GM08714 (cell line): Measurements from ENCODE around the gene SIRT5.
A peak's percentile ranks its signal among the peaks of the same experiment; 100 is the strongest.

Experiments
- H3K4me3 ChIP-seq: fragments of 200-500 bp; sonication (Bioruptor generic); 2 replicates; pipeline ENCODE4 v1.5.1; 2014; ENCODE audit warnings: mild to moderate bottlenecking, low read length, inconsistent platforms
- ZNF274 ChIP-seq: IDR thresholded peaks from 2 replicates; pipeline ENCODE4 v1.6.1; 2012; ENCODE audit warnings: mild to moderate bottlenecking, low read depth, low read length

The SIRT5 gene

DNA sequence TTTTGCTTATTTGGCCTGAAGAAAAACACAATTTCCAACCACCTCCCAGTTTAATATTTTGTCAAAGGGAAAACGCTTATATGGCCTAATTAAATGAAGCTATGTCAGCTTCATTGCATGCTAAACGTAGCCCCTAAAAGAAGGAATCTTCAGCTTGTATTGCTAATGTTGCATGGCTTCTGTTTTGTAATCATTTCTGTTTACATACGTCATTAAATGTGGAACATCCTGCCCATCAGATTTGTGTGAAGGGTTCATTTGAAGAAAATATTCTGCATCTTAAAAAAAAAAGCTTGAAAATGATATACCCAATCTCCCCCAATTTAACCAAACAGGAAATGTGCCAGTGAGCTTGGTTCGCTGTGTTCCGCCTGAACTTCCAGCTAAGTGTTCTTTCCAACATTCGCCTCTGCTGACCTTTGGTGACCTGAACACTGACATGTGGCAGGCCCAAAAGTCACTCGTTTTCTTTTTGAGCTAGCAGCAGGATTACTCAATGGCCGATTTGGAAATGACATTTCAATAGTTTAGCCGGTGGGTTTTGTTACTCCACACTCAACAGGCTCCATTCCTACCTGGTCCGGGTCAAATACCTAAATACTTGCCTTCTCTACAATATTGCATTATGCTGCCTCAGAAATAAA lies 12.7 kb upstream of the SIRT5 start:
- TF ChIP-seq ZNF274, result no peak
- H3K4me3 ChIP-seq, result no peak overlapping the region

DNA sequence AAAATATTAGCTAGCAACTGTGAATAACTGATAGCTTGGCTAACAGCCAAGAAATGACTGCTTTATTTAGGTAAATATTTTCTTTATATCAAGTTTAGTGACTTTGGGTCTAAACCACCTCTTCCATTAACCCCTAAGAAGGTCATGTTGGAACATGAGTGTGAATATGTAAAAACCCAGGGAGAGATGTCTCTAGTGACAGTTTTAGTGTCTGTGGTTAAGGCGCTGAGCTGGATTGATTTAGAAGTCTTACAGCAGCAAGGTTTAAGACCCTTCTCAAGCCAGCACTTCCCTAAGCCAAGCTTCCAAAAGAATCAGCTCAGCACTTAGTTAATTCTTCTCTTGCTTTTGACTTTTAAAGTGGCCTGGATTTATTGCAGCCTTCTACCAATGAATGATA lies 11.4 kb upstream of the SIRT5 start:
- H3K4me3 ChIP-seq, result no peak overlapping the region
- no peak for TF ChIP-seq ZNF274

DNA sequence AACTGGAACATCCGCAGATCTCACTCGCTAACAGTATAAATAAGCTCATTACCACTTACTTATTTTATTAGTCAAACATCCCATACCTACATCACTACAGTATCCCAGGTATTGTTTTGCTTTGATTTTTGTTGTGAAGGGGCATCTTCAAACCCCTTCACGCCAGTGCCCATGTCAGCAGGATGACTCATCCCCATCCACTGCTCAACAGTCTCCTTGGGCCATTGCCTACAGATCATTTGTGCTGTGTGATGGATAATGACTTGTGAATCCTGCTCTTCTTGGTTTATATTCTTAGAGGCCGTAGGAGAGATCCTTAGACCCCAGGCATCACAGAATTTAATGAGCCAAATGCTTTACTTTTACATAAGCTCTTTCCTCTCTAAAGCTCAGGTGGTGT lies 8.5 kb upstream of the SIRT5 start:
- no peak overlapping the region for H3K4me3 ChIP-seq
- no peak for TF ChIP-seq ZNF274

GRCh38 chr6:13566500-13566899 lies 7.9 kb upstream of the SIRT5 start:
- TF ChIP-seq ZNF274, result no peak
- no peak overlapping the region for H3K4me3 ChIP-seq

GRCh38 chr6:13568970-13569369 lies 5.4 kb upstream of the SIRT5 start:
- no peak overlapping the region for H3K4me3 ChIP-seq
- TF ChIP-seq ZNF274, result no peak

GRCh38 chr6:13572240-13572639 lies 2.2 kb upstream of the SIRT5 start:
- no peak for TF ChIP-seq ZNF274
- no peak overlapping the region for H3K4me3 ChIP-seq

DNA sequence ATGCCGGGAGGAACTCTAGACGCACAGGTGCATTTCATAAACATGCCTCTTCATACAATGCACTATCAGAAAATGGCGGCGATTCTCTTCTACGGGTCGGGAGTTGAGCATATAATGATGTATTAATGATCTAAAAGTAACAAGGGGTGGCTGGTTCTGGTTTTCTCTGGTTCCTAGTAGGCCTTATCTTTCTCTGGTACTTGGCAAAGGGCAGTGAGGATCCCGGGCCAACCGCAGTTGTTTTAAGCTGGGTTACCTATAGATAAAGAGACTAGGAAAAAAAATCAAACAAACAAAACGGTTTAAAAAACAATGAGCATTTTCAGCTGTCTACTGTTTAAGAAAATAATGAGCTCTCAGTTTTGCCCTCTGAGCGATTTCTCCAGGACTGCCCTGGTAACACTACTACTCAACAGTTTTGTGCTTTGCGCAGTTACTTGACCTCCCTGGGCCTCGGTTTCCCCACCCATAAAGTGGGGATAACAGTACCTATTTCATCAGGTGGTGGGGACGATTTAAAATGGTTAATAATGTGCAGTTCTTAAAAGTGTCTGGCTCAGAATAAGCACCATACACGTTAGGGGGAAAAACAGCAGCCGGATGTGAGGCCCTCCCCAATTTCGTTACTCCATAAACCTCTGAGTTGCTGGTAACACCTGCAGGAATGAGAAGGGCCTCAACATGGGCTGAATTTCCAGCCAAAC lies 1.3 kb upstream of the SIRT5 start:
- H3K4me3 ChIP-seq, result peak overlapping the region; percentile 86; the same call in 1 of the 2 replicates
- no peak for TF ChIP-seq ZNF274

DNA sequence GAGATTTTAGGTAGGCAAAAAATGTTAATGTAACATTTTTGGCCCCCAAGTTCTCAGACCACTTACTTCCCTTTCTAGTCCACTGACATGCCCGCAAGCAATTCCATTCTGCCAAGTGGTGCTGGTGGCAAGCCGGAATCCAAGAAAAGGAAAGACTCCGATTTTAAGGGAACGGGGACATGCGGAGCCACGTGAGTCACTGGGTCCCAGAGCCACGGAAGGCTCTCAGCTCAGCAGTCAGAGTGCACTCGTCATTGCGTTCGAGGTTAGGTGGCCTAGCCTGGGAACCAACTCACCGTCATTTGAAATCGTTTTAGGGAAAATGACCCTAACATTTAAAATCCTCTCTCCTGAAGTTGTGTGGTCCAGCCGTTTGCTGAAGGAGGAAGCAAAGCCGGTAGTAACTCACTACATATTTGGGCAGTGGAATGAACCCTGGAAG lies 711 bp upstream of the SIRT5 start:
- peak overlapping the region; percentile 86 for H3K4me3 ChIP-seq
- no peak for TF ChIP-seq ZNF274

DNA sequence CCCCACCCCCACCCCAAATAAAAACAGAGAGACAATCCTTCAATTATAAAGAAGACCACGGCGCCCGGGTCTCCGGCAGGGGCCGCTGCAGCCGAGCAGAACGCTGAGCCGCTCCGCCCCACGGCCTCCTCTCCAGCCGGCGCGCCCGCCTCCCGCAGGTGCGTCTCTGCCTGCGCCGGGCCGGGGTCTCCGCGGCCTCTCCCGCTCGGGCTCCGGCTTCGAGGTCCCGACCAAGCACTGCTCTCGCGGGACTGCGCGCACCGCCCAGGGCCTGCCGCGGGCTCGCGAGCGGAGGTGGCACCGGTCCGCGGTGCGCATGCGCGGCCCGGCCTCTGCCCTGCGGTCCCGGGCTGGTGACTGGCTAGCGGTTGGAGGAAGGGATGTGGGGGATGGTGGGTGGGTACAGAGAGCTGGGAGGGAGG lies 241 bp upstream of the SIRT5 start:
- peak overlapping the region; percentile 86 for H3K4me3 ChIP-seq
- TF ChIP-seq ZNF274, result no peak

DNA sequence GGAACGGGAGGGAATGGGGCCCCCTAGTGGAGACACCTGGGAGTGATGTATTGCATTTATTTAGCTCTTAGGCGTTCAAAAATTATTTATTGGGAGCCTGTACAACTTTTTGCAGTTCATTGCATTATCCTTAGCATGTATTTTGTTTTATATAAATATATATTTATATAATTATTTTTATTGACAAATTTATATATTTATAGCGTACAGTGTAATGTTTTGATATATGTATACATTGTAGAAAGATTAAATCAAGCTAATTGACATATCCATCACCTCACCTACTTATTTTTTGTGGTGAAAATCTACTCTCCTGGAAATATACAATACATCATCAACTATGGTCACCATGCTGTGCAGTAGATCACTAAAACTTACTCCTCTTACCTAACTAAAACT lies 975 bp downstream of the SIRT5 start:
- TF ChIP-seq ZNF274, result no peak
- peak overlapping the region; percentile 86; the same call in 1 of the 2 replicates for H3K4me3 ChIP-seq

- H3K4me3 ChIP-seq, result no peak overlapping the region
- TF ChIP-seq ZNF274, result no peak
These were observed 1.6 kb downstream of the SIRT5 start for GRCh38 chr6:13576017-13576416.

- TF ChIP-seq ZNF274, result no peak
- H3K4me3 ChIP-seq, result no peak overlapping the region
These were observed 3.5 kb downstream of the SIRT5 start for GRCh38 chr6:13577926-13578325.

GRCh38 chr6:13579911-13580310 lies 5.5 kb downstream of the SIRT5 start:
- TF ChIP-seq ZNF274, result no peak
- H3K4me3 ChIP-seq, result no peak overlapping the region

DNA sequence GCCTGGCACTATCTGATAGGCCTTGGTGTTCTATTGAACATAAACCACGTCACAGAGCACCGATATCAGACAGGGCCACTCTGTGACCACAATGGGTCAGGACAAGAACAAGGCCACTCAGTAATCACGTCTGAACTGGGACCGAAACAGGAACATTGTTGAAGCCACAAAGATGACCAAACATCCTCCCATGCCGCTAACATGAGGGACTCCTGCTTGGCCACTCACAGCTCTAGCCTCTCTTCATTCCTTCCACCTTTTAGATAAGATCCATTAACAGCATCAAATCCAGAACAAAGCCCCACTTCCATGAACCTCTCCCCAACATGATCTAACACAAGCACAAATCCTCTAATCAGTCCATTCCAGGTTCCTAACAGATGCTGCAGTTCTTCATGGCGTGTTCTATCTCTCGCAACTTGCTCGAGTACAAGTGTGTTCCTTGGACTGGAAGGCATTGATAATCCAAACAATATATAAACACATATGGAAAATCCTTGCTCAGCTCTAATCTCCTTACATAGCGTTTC lies 7.4 kb downstream of the SIRT5 start:
- no peak for TF ChIP-seq ZNF274

More for the DNA sequence above, 7.4 kb downstream of the SIRT5 start:
- H3K4me3 ChIP-seq, result no peak overlapping the region
